Activated CD4-positive, alpha-beta T cell treated with anti-CD3 and anti-CD28 coated beads for 36 hours (primary cell): Measurements from ENCODE around the gene MOB1B. TPM values are rescaled to one million over a fixed set of nuclear protein-coding genes. Genes with fewer than 3 reads are reported as not detected.
A peak's percentile ranks its signal among the peaks of the same experiment; 100 is the strongest.
"Not testable (repeated sequence)": the region's sequence is repeated elsewhere in the genome, so short reads cannot be mapped to it uniquely, and the experiment has no call there.

Source experiments
- ATAC-seq: fragments of 200-7000 bp; cut with Tn5 transposase; one replicate; pipeline ENCODE4 v1.10.0; 2021; ENCODE audit warnings: mild to moderate bottlenecking, moderate library complexity
- CTCF ChIA-PET: fragments of 350-600 bp; sonication (Branson Sonifier 250); formaldehyde crosslinking; loops from one replicate; lab custom pipeline; 2021; ENCODE audit warnings: antibody characterized with exemption; lab: Charles Lee
- POLR2A ChIA-PET: fragments of 350-600 bp; sonication (Branson Sonifier 250); formaldehyde crosslinking; loops from one replicate; lab custom pipeline; 2021; ENCODE audit warnings: antibody characterized with exemption, inconsistent platforms; lab: Charles Lee
- DNase-seq: peaks from one replicate; pipeline ENCODE4 v3.0.0-alpha.2; 2020
- H3K27ac Mint-ChIP-seq: one replicate; pipeline ENCODE4 v1.8.0; 2021; ENCODE audit warnings: mixed read lengths
- H3K27me3 Mint-ChIP-seq: one replicate; pipeline ENCODE4 v1.8.0; 2021; ENCODE audit warnings: mixed read lengths
- H3K36me3 Mint-ChIP-seq: one replicate; pipeline ENCODE4 v1.8.0; 2021; ENCODE audit warnings: low read depth, mixed read lengths
- H3K4me1 Mint-ChIP-seq: one replicate; pipeline ENCODE4 v1.8.0; 2021; ENCODE audit warnings: mixed read lengths
- H3K4me3 Mint-ChIP-seq: one replicate; pipeline ENCODE4 v1.8.0; 2021; ENCODE audit warnings: mild to moderate bottlenecking, moderate library complexity, mixed read lengths
- H3K9me3 Mint-ChIP-seq: one replicate; pipeline ENCODE4 v1.8.0; 2021; ENCODE audit warnings: low read depth, mixed read lengths
- intact Hi-C, 2 experiments: fragments of 100-400 bp; cut with DNase I in 1 of 2; cut with micrococcal nuclease in 1 of 2; formaldehyde crosslinking; loops; one replicate each; pipeline versions ENCODE4 v1.14.2 to v1.15.1; 2022 to 2024; cut with DNase I, micrococcal nuclease
- total RNA-seq, 2 experiments: library from RNA; stranded (reverse); gene quantifications; one replicate each; pipeline ENCODE4 v1.2.3, GENCODE V29; 2021

The MOB1B gene
- total RNA-seq, 2 experiments from 2014 or later: 18.5 to 21.9 TPM

DNA sequence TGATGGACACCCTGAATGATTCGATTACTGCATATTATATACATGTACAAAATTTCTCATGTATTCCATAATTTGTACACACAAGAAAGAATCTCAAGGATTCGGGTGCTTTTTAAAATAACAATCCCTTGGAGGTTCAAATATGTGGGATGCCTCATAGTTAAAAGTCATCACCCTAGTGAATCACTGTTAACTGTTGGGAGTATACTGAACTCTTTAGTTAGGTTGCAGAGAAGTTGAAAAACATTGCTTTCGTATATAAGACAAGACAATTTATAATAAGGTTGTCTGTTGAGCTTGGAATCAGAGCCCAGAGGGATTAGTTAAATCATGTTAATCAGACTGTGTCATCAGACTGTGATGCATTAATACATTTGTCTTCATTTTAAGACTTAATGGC is 106.9 kb downstream of the MOB1B start:
- H3K36me3 Mint-ChIP-seq: peaks cover 17% of the 10 kb centered on the region
- ChIA-PET POLR2A (interaction anchor here (0.5 kb wide), 1 partner anchor 147 kb away, joined by 3 read pairs; no protein-coding TSS in a partner anchor), CTCF (interaction anchor here (1.4 to 6.8 kb wide), 7 partner anchors 8 to 287 kb away, joined by 3 to 67 read pairs (median 11); partner anchors contain the start of genes DCK and RUFY3)
- no peaks in the 10 kb centered on the region for H3K9me3 Mint-ChIP-seq
- ATAC-seq: no peak
- no peak for DNase-seq
- intact Hi-C loops: loop anchor here (1.0 to 5.0 kb wide), 4 partner anchors 107 to 357 kb away; partner anchors contain the start of genes GRSF1 (in 1 of the 2) and MOB1B (in 1 of the 2)
- H3K27ac Mint-ChIP-seq: peak overlapping the region; percentile 61
- peaks cover 53% of the 10 kb centered on the region for H3K4me1 Mint-ChIP-seq
- no peak overlapping the region for H3K4me3 Mint-ChIP-seq
- H3K27me3 Mint-ChIP-seq: no peaks in the 10 kb centered on the region

DNA sequence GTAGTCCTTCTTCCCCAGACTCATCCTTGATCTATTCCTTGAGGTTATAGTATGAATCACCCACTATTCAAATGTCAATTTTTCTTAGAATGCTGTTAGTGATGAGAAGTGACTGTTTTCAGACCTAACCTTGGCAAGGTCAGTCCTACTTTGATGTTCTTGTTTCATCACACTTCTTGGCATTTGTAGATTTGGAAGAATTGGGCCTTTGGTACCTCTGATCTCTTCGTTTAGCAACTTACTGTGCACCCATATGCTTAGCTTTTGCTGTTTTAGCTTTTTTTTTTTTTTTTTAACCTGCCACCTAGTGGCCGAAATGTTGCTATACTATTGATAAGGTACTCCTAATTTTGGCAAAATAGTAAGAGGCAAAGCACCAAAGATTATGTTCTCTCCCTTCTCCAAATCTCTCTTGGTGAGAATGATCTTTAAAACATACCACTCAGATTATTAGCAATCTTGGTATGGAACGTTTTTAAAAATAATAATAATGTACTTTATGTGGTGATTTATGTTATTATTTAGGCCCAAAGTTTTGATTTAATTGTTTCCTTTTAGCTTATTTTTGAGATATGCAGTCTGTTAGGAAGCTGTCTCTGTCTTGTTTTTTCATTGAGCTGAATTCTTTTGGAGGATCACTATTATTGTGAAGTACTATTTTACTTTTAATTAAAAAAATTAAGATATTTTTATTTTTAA is 107.9 kb downstream of the MOB1B start:
- Mint-ChIP-seq H3K27ac (peak overlapping the region; percentile 61), H3K4me1 (peaks cover 44% of the 10 kb centered on the region), H3K36me3 (peaks cover 20% of the 10 kb centered on the region), H3K4me3 (peak overlapping the region; percentile 21), H3K27me3 (no peaks in the 10 kb centered on the region), H3K9me3 (no peaks in the 10 kb centered on the region)
- no peak for DNase-seq
- ChIA-PET POLR2A (interaction anchor here (0.6 kb wide), 1 partner anchor 172 kb away, joined by 4 read pairs; no protein-coding TSS in a partner anchor), CTCF (interaction anchor here (0.5 to 6.8 kb wide), 22 partner anchors 9 to 1240 kb away, joined by 3 to 67 read pairs (median 4); partner anchors contain the start of genes DCK, GRSF1, MOB1B and RUFY3)
- intact Hi-C loops: loop anchor here (1.0 to 5.0 kb wide), 7 partner anchors 16 to 408 kb away; partner anchors contain the start of genes DCK (in 1 of the 2), GRSF1 (in 1 of the 2) and MOB1B (in 1 of the 2)
- ATAC-seq: peak; percentile 27

DNA sequence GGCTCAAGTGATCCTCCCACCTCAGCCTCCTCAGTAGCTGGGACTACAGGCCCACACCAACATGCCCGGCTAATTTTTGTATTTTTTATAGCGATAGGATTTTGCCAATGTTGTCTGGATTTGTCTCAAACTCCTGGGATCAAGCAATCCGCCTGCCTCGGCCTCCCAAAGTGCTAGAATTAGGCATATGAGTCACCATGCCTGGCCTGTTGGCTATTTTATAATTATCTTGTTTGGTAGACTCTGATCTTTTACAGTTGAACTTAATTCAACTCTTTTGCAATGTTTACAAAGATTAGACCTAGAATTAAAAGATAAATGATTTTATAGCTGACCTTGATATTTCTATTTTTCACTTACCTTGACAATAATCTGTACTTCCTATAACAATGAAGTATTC is 109.3 kb downstream of the MOB1B start:
- Mint-ChIP-seq H3K4me3 (no peak overlapping the region), H3K36me3 (peaks cover 23% of the 10 kb centered on the region), H3K9me3 (peaks cover 5% of the 10 kb centered on the region), H3K27ac (no peak overlapping the region), H3K4me1 (peaks cover 37% of the 10 kb centered on the region), H3K27me3 (no peaks in the 10 kb centered on the region)
- ChIA-PET CTCF (interaction anchor here (0.6 to 6.8 kb wide), 3 partner anchors 16 to 211 kb away, joined by 3 to 67 read pairs (median 5); partner anchors contain the start of genes DCK and MOB1B), POLR2A (no interaction called here)
- intact Hi-C loops: loop anchor here in 1 of 2 experiments (5.0 kb wide), 1 partner anchor 409 kb away; no protein-coding TSS in a partner anchor
- DNase-seq (no peak), ATAC-seq (no peak)

DNA sequence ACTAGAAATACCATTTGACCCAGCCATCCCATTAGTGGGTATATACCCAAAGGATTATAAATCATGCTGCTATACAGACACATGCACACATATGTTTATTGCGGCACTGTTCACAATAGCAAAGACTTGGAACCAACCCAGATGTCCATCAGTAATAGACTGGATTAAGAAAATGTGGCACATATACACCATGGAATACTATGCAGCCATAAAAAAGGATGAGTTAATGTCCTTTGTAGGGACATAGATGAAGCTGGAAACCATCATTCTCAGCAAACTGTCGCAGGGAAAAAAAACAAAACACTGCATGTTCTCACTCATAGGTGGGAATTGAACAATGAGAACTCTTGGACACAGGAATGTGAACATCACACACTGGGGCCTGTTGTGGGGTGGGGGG is 115.2 kb downstream of the MOB1B start:
- intact Hi-C loops, DNase-seq, H3K27ac Mint-ChIP-seq, H3K27me3 Mint-ChIP-seq, H3K9me3 Mint-ChIP-seq, CTCF ChIA-PET, POLR2A ChIA-PET, H3K4me3 Mint-ChIP-seq, ATAC-seq, H3K4me1 Mint-ChIP-seq: not testable (repeated sequence)
- peaks cover 28% of the 10 kb centered on the region for H3K36me3 Mint-ChIP-seq

DNA sequence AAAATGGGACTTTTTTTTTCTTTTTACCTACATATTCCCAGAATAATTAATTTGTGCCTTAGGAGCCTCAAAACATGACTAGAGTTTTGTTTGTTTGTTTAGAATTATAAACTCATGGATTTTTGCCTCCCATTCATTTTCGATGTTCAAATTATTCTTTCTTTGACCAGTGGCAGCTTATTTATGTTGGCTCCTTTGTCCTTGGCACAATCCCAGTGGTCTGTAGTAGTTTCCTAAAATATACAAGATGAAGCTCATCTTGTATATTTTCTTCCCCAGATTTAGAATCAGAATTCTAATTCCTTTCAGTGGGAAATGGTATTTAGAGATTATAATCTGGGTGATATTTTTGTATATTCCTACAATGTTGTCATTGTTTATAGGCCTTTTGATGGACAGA is 118.4 kb downstream of the MOB1B start:
- DNase-seq (no peak), ATAC-seq (no peak)
- peaks cover 25% of the 10 kb centered on the region for H3K36me3 Mint-ChIP-seq
- intact Hi-C loops: no loop called here
- peaks cover 4% of the 10 kb centered on the region for H3K4me1 Mint-ChIP-seq
- CTCF ChIA-PET: interaction anchor here (3.7 kb wide), 1 partner anchor 11 kb away, joined by 17 read pairs; no protein-coding TSS in a partner anchor
- POLR2A ChIA-PET: no interaction called here
- H3K27ac Mint-ChIP-seq: no peak overlapping the region
- H3K9me3 Mint-ChIP-seq: peaks cover 5% of the 10 kb centered on the region
- no peaks in the 10 kb centered on the region for H3K27me3 Mint-ChIP-seq
- no peak overlapping the region for H3K4me3 Mint-ChIP-seq

DNA sequence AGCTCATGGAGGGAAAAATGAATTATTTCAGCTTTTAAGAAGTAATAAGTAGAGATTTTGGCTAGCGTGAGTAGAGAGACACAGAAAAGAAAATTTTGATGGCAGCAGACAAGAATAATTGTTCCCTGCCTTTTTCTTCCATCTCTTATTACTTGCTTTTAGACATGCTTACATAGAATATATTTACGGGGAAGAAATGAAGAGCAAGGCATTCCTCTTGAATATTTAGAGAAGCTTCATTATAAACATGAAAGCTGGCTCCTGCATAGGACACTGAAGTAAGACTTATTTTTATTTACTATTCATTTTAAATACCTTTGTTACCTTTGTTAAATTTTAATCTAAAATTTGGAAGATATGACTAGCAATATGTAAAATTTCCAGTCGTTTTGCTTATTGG is 123.5 kb downstream of the MOB1B start:
- Mint-ChIP-seq H3K4me1 (peaks cover 2% of the 10 kb centered on the region), H3K27ac (no peak overlapping the region), H3K9me3 (no peaks in the 10 kb centered on the region), H3K27me3 (no peaks in the 10 kb centered on the region), H3K36me3 (peaks cover 32% of the 10 kb centered on the region), H3K4me3 (no peak overlapping the region)
- intact Hi-C loops: no loop called here
- DNase-seq (no peak), ATAC-seq (no peak)
- POLR2A ChIA-PET: no interaction called here
- CTCF ChIA-PET: interaction anchor here (0.6 to 0.9 kb wide), 2 partner anchors 15 to 40 kb away, joined by 3 to 4 read pairs; no protein-coding TSS in a partner anchor

DNA sequence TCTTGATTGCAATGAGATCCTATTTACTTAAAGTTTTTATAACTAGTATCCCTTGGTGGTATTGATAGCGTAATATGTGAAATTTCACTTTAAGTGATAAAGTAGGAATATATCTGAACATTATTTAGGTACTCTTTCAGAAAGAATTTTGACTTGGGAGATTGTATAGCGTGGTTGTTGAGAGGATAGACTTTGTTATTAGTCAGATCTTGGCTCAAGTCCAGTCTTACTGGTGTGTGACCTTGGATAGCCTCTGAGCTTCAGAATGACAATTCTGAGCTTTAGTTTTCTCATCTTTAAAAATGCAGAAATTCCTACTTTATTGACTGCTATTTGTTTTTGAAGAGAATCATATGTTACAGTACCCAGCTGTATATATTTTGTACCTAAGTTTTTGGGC is 123.9 kb downstream of the MOB1B start:
- Mint-ChIP-seq H3K27me3 (no peaks in the 10 kb centered on the region), H3K27ac (no peak overlapping the region), H3K4me3 (no peak overlapping the region), H3K4me1 (peaks cover 2% of the 10 kb centered on the region), H3K36me3 (peaks cover 32% of the 10 kb centered on the region), H3K9me3 (no peaks in the 10 kb centered on the region)
- POLR2A ChIA-PET: no interaction called here
- CTCF ChIA-PET: interaction anchor here (0.9 kb wide), 1 partner anchor 16 kb away, joined by 4 read pairs; no protein-coding TSS in a partner anchor
- ATAC-seq (no peak), DNase-seq (no peak)
- intact Hi-C loops: no loop called here

DNA sequence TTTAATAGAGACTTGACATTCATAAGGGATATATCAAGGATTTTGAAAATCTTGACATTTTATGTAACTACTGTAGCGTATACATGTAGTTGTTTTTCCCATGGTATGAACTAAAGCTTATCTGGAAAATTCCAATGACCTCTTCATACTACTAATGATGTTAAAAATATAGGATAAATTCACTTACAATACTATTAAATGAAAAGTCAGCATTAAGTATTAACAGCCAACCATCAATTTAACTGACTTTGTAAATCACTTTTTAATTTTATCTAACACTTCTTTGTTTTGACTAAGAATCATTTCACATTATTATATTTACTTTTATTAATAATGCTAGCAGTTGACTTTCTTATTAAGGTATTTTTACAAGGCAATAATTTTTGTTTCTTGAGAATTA is 125.4 kb downstream of the MOB1B start:
- ChIA-PET POLR2A (no interaction called here), CTCF (interaction anchor here (0.7 kb wide), 1 partner anchor 41 kb away, joined by 3 read pairs; no protein-coding TSS in a partner anchor)
- no peaks in the 10 kb centered on the region for H3K27me3 Mint-ChIP-seq
- H3K27ac Mint-ChIP-seq: no peak overlapping the region
- peaks cover 2% of the 10 kb centered on the region for H3K4me1 Mint-ChIP-seq
- H3K9me3 Mint-ChIP-seq: no peaks in the 10 kb centered on the region
- H3K36me3 Mint-ChIP-seq: peaks cover 38% of the 10 kb centered on the region
- intact Hi-C loops: no loop called here
- DNase-seq (no peak), ATAC-seq (no peak)
- no peak overlapping the region for H3K4me3 Mint-ChIP-seq

DNA sequence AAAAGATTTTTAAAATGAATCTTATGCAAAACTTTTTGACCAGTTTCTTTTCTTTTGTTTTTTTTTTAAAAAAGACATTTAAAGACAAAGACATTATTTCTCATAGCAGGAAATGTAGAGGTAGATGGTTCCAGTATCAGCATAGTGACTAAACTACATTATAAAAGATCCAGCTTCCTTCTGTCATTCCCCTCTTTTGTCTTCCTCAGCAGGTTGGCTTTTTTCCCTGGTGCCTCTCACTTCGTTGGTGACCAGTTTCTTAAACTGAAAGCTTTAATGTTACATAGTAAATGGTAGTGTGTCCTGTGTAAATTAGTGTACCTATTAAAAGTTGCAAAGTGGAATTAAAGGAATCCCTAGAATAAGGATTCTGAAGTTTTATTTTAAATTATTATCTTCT is 127.3 kb downstream of the MOB1B start:
- H3K36me3 Mint-ChIP-seq: peaks cover 25% of the 10 kb centered on the region
- POLR2A ChIA-PET: no interaction called here

DNA sequence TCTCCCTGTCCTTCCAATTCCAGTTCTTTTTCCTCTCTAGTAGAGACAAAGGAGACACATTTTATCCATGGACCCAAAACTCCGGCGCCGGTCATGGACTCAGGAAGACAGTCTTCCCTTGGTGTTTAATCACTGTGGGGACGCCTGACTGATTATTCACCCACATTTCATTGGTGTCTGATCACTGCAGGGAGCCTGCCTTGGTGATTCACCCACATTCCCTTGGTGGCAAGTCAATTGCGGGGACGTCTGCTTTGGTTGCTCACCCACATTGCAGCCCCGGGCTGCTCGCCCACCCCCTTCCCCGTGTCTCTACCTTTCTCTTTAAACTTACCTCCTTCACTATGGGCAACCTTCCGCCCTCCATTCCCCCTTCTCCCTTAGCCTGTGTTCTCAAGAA is 129.9 kb downstream of the MOB1B start:
- not testable (repeated sequence) for ATAC-seq

More for the DNA sequence above, 127.3 kb downstream of the MOB1B start:
- no peaks in the 10 kb centered on the region for H3K27me3 Mint-ChIP-seq
- CTCF ChIA-PET: interaction anchor here (0.7 kb wide), 1 partner anchor 31 kb away, joined by 3 read pairs; no protein-coding TSS in a partner anchor
- intact Hi-C loops: no loop called here
- no peak overlapping the region for H3K4me3 Mint-ChIP-seq
- no peak for DNase-seq
- ATAC-seq: no peak
- no peaks in the 10 kb centered on the region for H3K9me3 Mint-ChIP-seq
- peaks cover 2% of the 10 kb centered on the region for H3K4me1 Mint-ChIP-seq
- no peak overlapping the region for H3K27ac Mint-ChIP-seq

More for the DNA sequence above, 129.9 kb downstream of the MOB1B start:
- H3K9me3 Mint-ChIP-seq, H3K4me1 Mint-ChIP-seq, H3K4me3 Mint-ChIP-seq, CTCF ChIA-PET, intact Hi-C loops, POLR2A ChIA-PET, DNase-seq, H3K27ac Mint-ChIP-seq, H3K27me3 Mint-ChIP-seq: not testable (repeated sequence)
- peaks cover 21% of the 10 kb centered on the region for H3K36me3 Mint-ChIP-seq
